GM06990 (cell line): ENCODE results near the gene OR51V1.
"Not testable (repeated sequence)": the region's sequence is repeated elsewhere in the genome, so short reads cannot be mapped to it uniquely, and the experiment has no call there.

ENCODE experiments used
- DNase-seq: peaks from one replicate; pipeline ENCODE4 v3.0.0-alpha.2; 2011; ENCODE audit not compliant: insufficient read length; ENCODE audit errors: extremely low read depth
- H3K27me3 ChIP-seq: replicated peaks from 2 replicates; pipeline ENCODE4 v1.6.0; 2011; ENCODE audit warnings: low read length; ENCODE audit not compliant: control insufficient read depth, insufficient read depth
- H3K36me3 ChIP-seq: 2 replicates; pipeline ENCODE4 v1.5.1; 2011; ENCODE audit warnings: low read length; ENCODE audit not compliant: control insufficient read depth, insufficient read depth
- H3K4me3 ChIP-seq: replicated peaks from 2 replicates; pipeline ENCODE4 v1.5.1; 2011; ENCODE audit warnings: low read depth, mild to moderate bottlenecking, control low read depth, low read length
- TF ChIP-seq, protein P1 (sequence below): IDR thresholded peaks from 2 replicates; pipeline ENCODE4 v1.5.1; 2011; ENCODE audit warnings: low read length, control low read depth, mild to moderate bottlenecking, inconsistent platforms; ENCODE audit not compliant: insufficient read depth, poor library complexity, severe bottlenecking

The OR51V1 gene

GRCh38 chr11:5188201-5188600 lies 12.3 kb downstream of the OR51V1 start:
- Histone ChIP-seq H3K4me3 (no peak overlapping the region), H3K27me3 (no peaks in the 10 kb centered on the region), H3K36me3 (no peaks in the 10 kb centered on the region)
- no peak for DNase-seq
- TF ChIP-seq, protein P1, sequence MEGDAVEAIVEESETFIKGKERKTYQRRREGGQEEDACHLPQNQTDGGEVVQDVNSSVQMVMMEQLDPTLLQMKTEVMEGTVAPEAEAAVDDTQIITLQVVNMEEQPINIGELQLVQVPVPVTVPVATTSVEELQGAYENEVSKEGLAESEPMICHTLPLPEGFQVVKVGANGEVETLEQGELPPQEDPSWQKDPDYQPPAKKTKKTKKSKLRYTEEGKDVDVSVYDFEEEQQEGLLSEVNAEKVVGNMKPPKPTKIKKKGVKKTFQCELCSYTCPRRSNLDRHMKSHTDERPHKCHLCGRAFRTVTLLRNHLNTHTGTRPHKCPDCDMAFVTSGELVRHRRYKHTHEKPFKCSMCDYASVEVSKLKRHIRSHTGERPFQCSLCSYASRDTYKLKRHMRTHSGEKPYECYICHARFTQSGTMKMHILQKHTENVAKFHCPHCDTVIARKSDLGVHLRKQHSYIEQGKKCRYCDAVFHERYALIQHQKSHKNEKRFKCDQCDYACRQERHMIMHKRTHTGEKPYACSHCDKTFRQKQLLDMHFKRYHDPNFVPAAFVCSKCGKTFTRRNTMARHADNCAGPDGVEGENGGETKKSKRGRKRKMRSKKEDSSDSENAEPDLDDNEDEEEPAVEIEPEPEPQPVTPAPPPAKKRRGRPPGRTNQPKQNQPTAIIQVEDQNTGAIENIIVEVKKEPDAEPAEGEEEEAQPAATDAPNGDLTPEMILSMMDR, result no peak

- TF ChIP-seq, protein P1, result no peak
- Histone ChIP-seq H3K4me3 (no peak overlapping the region), H3K27me3 (no peaks in the 10 kb centered on the region), H3K36me3 (no peaks in the 10 kb centered on the region)
- no peak for DNase-seq
These were observed 22.2 kb downstream of the OR51V1 start for GRCh38 chr11:5178046-5178837.

DNA sequence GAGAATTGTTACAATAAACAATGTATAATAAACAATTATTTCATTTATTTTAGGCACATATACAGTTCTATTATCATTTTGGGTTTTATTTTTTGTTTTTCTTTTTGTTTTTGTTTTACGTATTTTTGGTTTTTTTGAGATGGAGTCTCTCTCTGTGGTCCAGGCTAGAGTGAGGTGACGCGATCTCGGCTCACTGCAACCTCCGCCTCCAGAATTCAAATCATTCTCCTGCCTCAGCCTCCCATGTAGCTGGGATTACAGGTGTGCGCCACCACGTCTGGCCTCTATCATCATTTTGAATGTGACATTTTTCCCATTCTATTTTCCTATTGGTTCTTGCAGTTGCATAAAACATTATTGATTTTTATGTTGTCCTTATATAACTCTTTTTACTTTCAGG lies 25.5 kb downstream of the OR51V1 start:
- H3K36me3 ChIP-seq, result no peaks in the 10 kb centered on the region
- DNase-seq, result no peak
- H3K27me3 ChIP-seq, result no peaks in the 10 kb centered on the region
- TF ChIP-seq, protein P1, result no peak
- H3K4me3 ChIP-seq, result no peak overlapping the region

DNA sequence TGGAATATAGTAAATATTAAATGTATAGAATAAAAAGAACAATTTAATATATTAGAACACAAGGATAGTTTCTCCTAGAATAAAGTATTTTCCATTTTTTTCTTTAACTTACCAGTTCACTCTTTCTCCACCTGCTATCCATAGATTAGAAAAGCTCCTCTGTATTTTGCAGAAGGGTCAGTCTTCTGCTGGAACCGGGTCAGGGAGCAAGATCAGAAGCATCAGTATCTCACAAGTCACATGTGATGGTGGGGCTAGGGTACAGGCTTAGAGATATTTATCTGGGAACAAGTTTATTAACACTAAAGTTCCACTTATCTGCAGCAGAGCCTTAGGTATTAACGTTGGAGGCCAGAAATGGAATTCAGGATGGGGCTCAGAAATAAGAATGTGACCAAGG lies 28.6 kb downstream of the OR51V1 start:
- no peak for DNase-seq
- TF ChIP-seq, protein P1, result no peak
- Histone ChIP-seq H3K4me3 (no peak overlapping the region), H3K36me3 (no peaks in the 10 kb centered on the region), H3K27me3 (no peaks in the 10 kb centered on the region)

- not testable (repeated sequence) for H3K4me3 ChIP-seq, H3K36me3 ChIP-seq, DNase-seq, H3K27me3 ChIP-seq
These were observed 34.6 kb downstream of the OR51V1 start for GRCh38 chr11:5165898-5166297.

DNA sequence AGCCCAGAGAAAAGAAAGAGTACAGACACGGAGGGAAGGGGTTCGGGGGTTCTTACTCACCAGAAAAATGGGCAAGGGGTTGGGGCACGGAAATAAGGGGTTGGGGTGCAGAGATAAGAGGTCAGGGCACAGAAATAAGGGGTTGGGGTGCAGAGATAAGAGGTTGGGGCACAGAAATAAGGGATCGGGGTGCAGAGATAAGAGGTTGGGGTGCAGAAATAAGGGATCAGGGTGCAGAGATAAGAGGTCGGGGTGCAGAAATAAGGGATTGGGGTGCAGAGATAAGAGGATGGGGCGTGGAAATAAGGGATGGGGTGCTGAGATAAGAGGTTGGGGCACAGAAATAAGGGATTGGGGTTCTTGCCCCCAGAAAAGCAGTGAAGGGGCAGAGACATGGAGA lies 35.7 kb downstream of the OR51V1 start:
- not testable (repeated sequence) for H3K36me3 ChIP-seq, H3K27me3 ChIP-seq, H3K4me3 ChIP-seq, DNase-seq

GRCh38 chr11:5161045-5161444 lies 39.4 kb downstream of the OR51V1 start:
- not testable (repeated sequence) for H3K4me3 ChIP-seq, H3K27me3 ChIP-seq, DNase-seq, H3K36me3 ChIP-seq

DNA sequence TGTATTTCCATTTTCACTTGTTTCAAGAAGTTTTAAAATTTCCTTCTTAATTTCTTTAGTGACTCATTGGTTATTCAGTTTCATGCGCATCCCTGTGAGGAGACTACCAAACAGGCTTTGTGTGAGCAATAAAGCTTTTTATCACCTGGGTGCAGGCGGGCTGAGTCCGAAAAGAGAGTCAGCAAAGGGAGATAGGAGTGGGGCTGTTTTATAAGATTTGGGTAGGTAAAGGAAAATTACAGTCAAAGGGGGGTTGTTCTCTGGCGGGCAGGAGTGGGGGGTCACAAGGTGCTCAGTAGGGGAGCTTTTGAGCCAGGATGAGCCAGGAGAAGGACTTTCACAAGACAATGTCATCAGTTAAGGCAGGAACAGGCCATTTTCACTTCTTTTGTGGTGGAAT lies 40.3 kb downstream of the OR51V1 start:
- not testable (repeated sequence) for H3K36me3 ChIP-seq, H3K27me3 ChIP-seq, DNase-seq, H3K4me3 ChIP-seq
